HCT116 (cell line): ENCODE data around the gene GDPD3. TPM values are rescaled to one million over a fixed set of nuclear protein-coding genes. Genes with fewer than 3 reads are reported as not detected.

Experiments
- total RNA-seq: library from RNA; stranded (reverse); gene quantifications from one replicate; pipeline ENCODE4 v1.2.1, GENCODE V29; 2021; ENCODE audit not compliant: unreplicated experiment

Gene GDPD3
- total RNA-seq, 1 experiment from 2014 or later, result 7.0 TPM

Other genes starting within 250 kb of the GDPD3 start
- 49.3 TPM for gene SEZ6L2, start 214.0 kb downstream of the GDPD3 start, total RNA-seq
- 18.4 TPM for gene ASPHD1, start 213.0 kb downstream of the GDPD3 start, total RNA-seq
- gene KCTD13, start 187.3 kb downstream of the GDPD3 start, total RNA-seq, result 40.7 TPM
- 75.5 TPM for gene TMEM219, start 151.5 kb downstream of the GDPD3 start, total RNA-seq
- 56.7 TPM for gene TAOK2, start 139.7 kb downstream of the GDPD3 start, total RNA-seq
- 21.8 TPM for gene HIRIP3, start 117.9 kb downstream of the GDPD3 start, total RNA-seq
- gene INO80E, start 117.3 kb downstream of the GDPD3 start, total RNA-seq, result 89.8 TPM
- 17.3 TPM for gene DOC2A, start 102.5 kb downstream of the GDPD3 start, total RNA-seq
- gene C16orf92, start 90.3 kb downstream of the GDPD3 start, total RNA-seq, result not detected
- gene TLCD3B, start 82.3 kb downstream of the GDPD3 start, total RNA-seq, result 1.0 TPM
- gene ALDOA, start 47.8 kb downstream of the GDPD3 start, total RNA-seq, result 2,423 TPM
- 165 TPM for gene PPP4C, start 37.5 kb downstream of the GDPD3 start, total RNA-seq
- gene TBX6, start 21.6 kb downstream of the GDPD3 start, total RNA-seq, result 1.4 TPM
- 10.9 TPM for gene YPEL3, start 17.3 kb downstream of the GDPD3 start, total RNA-seq
- 68.8 TPM for gene MAPK3, start 9.7 kb upstream of the GDPD3 start, total RNA-seq
- gene CORO1A, start 70.1 kb upstream of the GDPD3 start, total RNA-seq, result 7.0 TPM
- 180 TPM for gene BOLA2B, start 80.1 kb upstream of the GDPD3 start, total RNA-seq
- gene SLX1A, start 80.3 kb upstream of the GDPD3 start, total RNA-seq, result 48.3 TPM
- 23.5 TPM for gene SULT1A3, start 85.7 kb upstream of the GDPD3 start, total RNA-seq
- 9.1 TPM for gene NPIPB13, start 134.9 kb upstream of the GDPD3 start, total RNA-seq
- gene CD2BP2, start 241.8 kb upstream of the GDPD3 start, total RNA-seq, result 51.8 TPM